PC-3 (cell line): ENCODE data around the gene DAPK1.

ENCODE experiments used
- EZH2phosphoT487 ChIP-seq: fragments of 300-600 bp; sonication (generic); IDR thresholded peaks from 2 replicates; pipeline ENCODE4 v1.6.1; 2018; ENCODE audit warnings: mild to moderate bottlenecking, antibody characterized with exemption, low read length, borderline replicate concordance
- TF ChIP-seq, protein P1 (sequence below): fragments of 300-600 bp; sonication (generic); conservative IDR thresholded peaks from 2 replicates; pipeline ENCODE4 v1.5.1; 2017; ENCODE audit warnings: antibody characterized with exemption, low read depth, mild to moderate bottlenecking, low read length

GRCh38 chr9:87503430-87503829, 5.8 kb downstream of the DAPK1 start:
- TF ChIP-seq, protein P1, sequence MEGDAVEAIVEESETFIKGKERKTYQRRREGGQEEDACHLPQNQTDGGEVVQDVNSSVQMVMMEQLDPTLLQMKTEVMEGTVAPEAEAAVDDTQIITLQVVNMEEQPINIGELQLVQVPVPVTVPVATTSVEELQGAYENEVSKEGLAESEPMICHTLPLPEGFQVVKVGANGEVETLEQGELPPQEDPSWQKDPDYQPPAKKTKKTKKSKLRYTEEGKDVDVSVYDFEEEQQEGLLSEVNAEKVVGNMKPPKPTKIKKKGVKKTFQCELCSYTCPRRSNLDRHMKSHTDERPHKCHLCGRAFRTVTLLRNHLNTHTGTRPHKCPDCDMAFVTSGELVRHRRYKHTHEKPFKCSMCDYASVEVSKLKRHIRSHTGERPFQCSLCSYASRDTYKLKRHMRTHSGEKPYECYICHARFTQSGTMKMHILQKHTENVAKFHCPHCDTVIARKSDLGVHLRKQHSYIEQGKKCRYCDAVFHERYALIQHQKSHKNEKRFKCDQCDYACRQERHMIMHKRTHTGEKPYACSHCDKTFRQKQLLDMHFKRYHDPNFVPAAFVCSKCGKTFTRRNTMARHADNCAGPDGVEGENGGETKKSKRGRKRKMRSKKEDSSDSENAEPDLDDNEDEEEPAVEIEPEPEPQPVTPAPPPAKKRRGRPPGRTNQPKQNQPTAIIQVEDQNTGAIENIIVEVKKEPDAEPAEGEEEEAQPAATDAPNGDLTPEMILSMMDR: no peak
- no peak for TF ChIP-seq EZH2phosphoT487
